Measurements from ENCODE around the gene ACSL3.

The ACSL3 gene

GRCh38 chr2:222883420-222883819 is 22.6 kb downstream of the ACSL3 start:
- no peak for DNase-seq

GRCh38 chr2:222884114-222884771 is 23.4 kb downstream of the ACSL3 start:
- DNase-seq = no peak

DNA sequence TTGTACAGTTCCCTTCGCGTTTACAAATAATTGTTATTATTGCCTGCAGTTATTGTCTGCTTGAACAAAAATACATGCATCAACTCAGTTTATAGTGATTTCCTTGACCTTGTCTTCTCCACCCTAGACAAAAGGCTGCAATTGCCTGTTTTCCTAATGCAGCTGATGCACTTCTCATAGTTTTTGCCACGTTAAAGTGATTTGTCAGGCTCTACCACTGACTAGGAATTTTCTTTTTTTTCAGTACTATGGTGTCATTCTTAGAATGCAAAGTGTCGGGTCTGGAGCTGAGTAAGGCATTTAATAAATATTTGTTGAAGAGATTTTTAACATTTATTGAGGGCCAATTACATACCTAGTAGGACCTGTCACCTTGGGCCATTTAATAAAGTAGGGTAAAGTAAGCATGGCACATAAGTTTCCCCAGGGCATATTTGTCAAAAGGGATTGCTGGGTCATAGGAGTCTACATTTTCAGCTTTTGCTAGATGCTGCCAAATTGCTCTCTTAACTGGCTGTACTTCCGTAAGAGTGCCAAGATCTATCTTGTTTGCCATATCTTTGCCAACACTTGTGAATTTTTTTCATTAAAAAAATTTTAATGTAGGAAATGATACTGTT is 24.1 kb downstream of the ACSL3 start:
- DNase-seq = no peak

DNA sequence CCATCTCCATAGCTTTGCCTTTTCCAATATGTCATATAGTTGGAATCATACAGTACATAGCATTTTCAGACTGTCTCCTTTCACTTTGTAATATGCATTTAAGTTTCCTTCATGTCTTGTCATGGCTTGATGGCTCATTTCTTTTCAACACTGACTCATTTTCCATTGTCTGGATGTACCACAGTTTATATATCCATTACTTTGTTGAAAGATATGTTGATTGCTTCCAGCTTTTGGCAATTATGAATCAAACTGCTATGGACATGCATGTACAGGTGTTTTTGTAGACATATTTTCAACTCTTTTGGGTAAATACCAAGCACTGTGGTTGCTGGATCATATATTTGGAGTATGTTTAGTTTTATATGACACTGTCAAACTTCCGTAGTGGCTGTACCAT is 26.3 kb downstream of the ACSL3 start:
- DNase-seq = no peak

GRCh38 chr2:222888716-222889115 is 27.9 kb downstream of the ACSL3 start:
- no peak for DNase-seq

GRCh38 chr2:222891890-222892289 is 31.1 kb downstream of the ACSL3 start:
- DNase-seq = no peak

- DNase-seq = no peak
These were observed 31.5 kb downstream of the ACSL3 start for GRCh38 chr2:222892321-222892720.

DNA sequence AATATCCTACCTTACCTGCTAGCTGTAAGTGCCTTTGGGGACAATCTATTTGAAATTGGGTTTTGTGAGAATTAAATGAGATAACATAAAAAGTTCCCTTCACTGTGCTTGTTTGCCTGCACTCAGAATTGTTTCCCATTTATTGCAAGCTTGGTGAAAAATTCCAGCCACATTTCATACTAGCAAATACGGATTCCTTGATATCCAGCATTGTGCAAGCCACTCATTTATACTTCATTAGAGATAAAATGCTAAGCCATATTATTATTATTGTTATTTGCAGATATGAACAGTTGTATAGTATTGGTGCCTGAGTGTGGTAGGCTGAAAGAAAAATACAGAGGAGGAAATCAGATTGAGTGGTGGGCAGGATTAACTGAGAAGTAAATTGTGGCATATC is 31.9 kb downstream of the ACSL3 start:
- no peak for DNase-seq

GRCh38 chr2:222893716-222894115 is 32.9 kb downstream of the ACSL3 start:
- no peak for DNase-seq

DNA sequence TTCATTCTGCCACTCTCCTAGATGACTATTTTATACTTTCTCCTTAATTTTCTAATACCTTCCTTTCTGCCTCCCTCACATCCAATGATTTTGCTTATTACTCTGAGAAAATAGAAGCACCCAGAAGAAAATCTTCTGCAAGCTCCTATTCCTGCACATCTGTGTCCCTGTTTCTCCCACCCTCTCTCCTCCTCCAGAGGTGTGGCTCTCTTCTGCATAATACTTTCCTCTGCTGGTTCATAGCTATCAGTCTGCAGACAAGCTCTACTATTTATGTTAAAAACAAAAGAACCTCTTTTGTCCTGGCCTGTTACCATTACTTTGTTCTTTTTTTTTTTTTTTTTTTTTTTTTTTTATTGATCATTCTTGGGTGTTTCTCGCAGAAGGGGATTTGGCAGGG is 34.3 kb downstream of the ACSL3 start:
- DNase-seq = no peak

DNA sequence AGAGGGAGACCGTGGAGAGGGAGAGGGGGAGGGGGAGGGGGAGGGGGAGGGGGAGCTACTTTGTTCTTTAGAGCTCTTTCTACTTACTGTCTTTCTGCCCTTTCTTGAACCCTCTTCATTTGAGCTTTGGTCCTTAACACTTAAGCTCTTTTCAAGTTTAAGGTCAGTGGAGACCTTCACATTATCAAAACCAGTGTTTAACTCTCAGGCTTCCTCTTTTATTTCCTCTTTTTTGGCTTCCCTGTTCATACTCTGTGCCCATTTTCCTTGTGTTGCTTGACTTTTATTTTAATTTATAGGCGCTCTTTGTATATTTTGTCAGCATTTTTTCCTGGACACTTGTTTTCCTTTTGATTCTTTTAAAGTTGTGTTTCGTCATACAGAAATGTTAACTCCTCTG is 37.1 kb downstream of the ACSL3 start:
- DNase-seq = no peak

- DNase-seq = no peak
These were observed 38.8 kb downstream of the ACSL3 start for GRCh38 chr2:222899413-222900181.

DNA sequence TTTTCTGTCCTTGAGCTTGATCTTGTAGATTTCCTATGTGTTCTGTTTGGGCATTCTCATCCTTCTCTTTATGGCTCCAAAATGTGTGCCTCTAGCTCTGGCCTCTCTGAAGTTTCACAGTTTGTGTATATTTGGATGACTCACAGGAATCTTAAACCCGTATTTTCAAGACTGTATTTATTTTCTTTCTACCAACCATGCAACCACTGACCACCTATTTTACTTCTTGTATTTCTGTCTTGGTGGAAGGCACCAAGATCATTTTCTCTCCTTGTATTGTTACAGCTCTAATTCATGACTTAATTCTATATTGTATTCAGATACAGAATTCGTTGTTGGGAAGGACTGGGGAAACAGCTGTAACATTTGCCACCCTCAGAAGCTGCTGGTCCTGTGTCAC is 39.5 kb downstream of the ACSL3 start:
- no peak for DNase-seq

DNA sequence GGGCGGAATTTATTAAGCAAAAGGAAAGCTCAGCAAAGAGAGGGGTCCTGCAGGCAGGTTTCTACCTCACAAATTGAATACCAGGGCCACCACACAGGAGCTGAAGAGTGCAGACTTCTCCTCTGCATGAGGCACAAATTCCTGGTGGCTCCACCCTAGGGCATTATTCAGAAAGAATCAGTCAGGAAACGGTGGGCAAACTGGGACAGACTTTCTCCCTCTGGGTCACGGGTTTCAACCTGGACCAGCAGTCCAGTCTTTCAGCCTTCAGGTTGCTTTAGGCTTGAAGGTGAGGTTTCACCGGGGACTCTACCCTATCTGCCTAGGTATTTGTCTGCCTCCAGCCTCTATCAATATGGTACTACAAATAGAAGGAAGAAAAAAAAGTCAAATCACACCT is 41.8 kb downstream of the ACSL3 start:
- no peak for DNase-seq

GRCh38 chr2:222903234-222904220 is 42.7 kb downstream of the ACSL3 start:
- DNase-seq = no peak

DNA sequence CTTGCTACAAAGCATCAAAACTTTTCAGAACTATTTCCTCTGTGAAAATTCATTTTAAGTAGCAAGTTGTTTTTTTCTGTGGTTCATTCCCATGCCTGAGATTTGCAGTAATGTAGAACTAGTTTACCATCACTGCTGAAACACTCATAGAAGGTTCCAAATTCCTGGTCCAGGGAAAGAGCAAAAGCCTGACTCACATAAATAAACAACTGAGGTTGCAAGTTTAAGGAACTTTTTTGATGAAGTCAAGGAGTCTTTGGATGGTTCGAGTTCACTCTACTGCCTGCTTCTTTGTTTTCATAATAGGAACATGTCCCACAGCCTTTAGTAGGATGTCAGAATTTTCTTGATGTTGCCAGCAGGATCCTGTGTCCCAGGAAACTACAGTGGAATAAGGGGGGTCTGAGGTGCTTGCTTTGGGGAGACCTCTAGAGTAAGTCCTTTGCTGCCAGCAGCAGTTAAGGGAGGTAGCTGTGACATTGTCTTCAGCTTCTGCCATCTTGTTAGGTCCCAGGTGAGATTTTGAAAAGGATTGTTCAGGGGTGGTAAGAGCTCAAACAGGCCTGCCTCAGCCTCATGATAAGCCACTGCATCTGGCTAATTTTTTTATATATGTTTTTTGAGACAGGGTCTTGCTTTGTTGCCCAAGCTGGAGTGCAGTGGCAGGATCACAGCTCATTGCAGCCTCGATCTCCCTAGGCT is 43.9 kb downstream of the ACSL3 start:
- no peak for DNase-seq

- no peak for DNase-seq
These were observed 46.2 kb downstream of the ACSL3 start for GRCh38 chr2:222907048-222907447.

DNA sequence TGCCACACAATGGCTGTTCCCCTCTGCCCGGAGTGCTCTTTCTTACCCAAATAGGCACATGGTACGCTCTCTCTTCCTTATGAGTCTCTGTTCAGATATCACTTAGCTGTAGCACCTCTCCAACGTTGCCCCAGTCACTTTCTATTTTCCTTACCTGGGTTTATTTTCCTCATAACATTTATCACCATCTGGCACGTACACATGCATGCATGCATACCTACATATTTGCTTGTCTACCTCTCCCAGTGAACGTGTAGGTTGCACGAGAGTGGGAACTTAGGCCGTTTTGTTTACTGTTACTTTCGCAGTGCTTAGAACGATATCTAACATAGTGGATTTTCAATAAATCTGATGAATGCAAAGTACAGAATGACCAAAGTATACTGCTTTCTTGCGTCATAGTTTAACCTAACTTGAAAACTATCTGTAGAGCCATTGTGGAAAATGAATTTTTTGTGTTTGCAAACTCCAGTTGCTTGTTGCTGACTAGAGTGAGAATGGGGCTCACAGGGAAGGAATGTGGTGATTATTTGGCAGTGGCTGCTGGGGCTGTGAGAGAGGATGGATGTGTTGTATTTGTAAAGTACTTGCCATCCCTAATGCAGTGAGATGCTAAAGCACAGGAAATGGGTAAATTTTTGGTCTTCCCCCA is 47.1 kb downstream of the ACSL3 start:
- no peak for DNase-seq

DNA sequence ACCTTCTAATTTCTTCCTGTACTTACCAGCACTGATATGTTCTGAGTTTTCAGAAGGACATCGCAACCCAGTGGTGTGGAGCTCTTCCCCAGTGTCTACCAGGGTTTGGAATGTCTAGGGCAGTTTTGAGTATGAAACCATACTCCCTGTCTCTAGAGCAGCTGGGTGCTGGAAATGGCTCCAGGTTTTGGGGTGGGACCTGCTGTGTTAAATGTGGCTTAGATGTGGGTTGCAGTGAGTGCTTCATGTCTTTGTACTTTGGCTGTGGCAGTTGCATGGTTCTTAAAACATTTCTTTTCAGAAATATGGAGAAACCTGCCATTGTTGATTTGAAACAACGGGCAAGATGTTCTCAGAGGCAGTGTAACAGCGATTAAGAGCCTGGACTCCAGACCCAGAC is 48.5 kb downstream of the ACSL3 start:
- no peak for DNase-seq

GRCh38 chr2:222912117-222912516 is 51.3 kb downstream of the ACSL3 start:
- no peak for DNase-seq

DNA sequence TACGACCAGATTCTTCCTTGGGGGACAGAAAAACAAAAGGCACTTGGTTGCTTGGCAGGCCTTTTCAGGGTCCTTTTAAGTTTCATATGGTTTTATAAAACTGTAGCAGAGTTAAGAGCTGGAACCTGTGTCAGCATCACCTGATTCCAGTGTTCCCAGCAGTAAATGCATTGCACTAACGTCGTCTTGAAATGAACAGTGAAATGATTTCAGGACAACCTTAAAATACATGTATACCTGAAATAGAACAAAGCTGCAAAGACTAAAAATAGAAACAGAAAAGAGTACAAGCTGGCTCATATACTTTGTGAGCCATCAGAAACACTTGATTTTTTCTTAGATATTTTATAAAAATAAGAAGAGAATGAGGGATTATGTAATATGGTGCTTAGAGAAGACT is 51.9 kb downstream of the ACSL3 start:
- DNase-seq = no peak

Measured in cortex of kidney (tissue), 1 donor.